Fibroblast of lung (primary cell): Measurements from ENCODE around the gene STXBP6. TPM values are rescaled to one million over a fixed set of nuclear protein-coding genes. Genes with fewer than 3 reads are reported as not detected.

Experiments
- DNase-seq, 2 donors: peaks; one replicate each; pipeline versions ENCODE4 v3.0.0 to v3.0.0-alpha.2; 2010; ENCODE audit warnings: low read depth in 2 of 2
- H2AFZ ChIP-seq: 2 replicates; pipeline ENCODE4 v1.5.1; 2012; ENCODE audit warnings: low read length, control low read depth, inconsistent platforms
- H3K27ac ChIP-seq: 2 replicates; pipeline ENCODE4 v1.5.1; 2011; ENCODE audit warnings: low read length, control low read depth; ENCODE audit not compliant: insufficient read depth
- H3K27me3 ChIP-seq: 2 replicates; pipeline ENCODE4 v1.5.1; 2011; ENCODE audit warnings: mild to moderate bottlenecking, low read length; ENCODE audit not compliant: control insufficient read depth, insufficient read depth
- H3K36me3 ChIP-seq: 2 replicates; pipeline ENCODE4 v1.5.1; 2011; ENCODE audit warnings: low read length; ENCODE audit not compliant: control insufficient read depth, insufficient read depth
- H3K4me1 ChIP-seq: 2 replicates; pipeline ENCODE4 v1.5.1; 2011; ENCODE audit warnings: low read length; ENCODE audit not compliant: control insufficient read depth, insufficient read depth; ENCODE audit errors: extremely low read depth
- H3K4me2 ChIP-seq: 2 replicates; pipeline ENCODE4 v1.5.1; 2011; ENCODE audit warnings: low read length, control low read depth; ENCODE audit not compliant: insufficient read depth; ENCODE audit errors: extremely low read depth
- H3K4me3 ChIP-seq, 4 experiments: fragments of 200-600 bp in 1 of 4; sonication (generic) in 1 of 4; replicated peaks in 1 of 4; 2 replicates each; pipeline ENCODE4 v1.5.1; 2011 to 2016; ENCODE audit warnings: low read length in 4 of 4, low read depth in 3 of 4, mild to moderate bottlenecking in 3 of 4, control low read depth in 2 of 4, inconsistent platforms in 1 of 4, mixed read lengths in 1 of 4; ENCODE audit not compliant: insufficient read depth in 1 of 4; ENCODE audit errors: control extremely low read depth in 1 of 4
- H3K79me2 ChIP-seq: 2 replicates; pipeline ENCODE4 v1.5.1; 2012; ENCODE audit warnings: mild to moderate bottlenecking, low read length, inconsistent platforms; ENCODE audit not compliant: control insufficient read depth, insufficient read depth
- H3K9ac ChIP-seq: 2 replicates; pipeline ENCODE4 v1.5.1; 2011; ENCODE audit warnings: mild to moderate bottlenecking, low read length, control low read depth; ENCODE audit not compliant: insufficient read depth
- H3K9me3 ChIP-seq: 2 replicates; pipeline ENCODE4 v1.5.1; 2012; ENCODE audit warnings: low read depth, low read length; ENCODE audit not compliant: control insufficient read depth, insufficient read depth
- H4K20me1 ChIP-seq: 2 replicates; pipeline ENCODE4 v1.5.1; 2011; ENCODE audit warnings: low read length; ENCODE audit not compliant: control insufficient read depth, insufficient read depth; ENCODE audit errors: extremely low read depth
- CTCF ChIP-seq, 2 donors: IDR thresholded peaks in 1 of 2; conservative IDR thresholded peaks in 1 of 2; 1 replicate in 1 of 2; 2 replicates in 1 of 2; pipeline ENCODE4 v1.5.1; 2011 to 2012; ENCODE audit warnings: low read length in 2 of 2, control low read depth in 1 of 2, inconsistent platforms in 1 of 2, low read depth in 1 of 2, mild to moderate bottlenecking in 1 of 2
- EZH2 ChIP-seq: IDR thresholded peaks from 2 replicates; pipeline ENCODE4 v1.5.1; 2012; ENCODE audit warnings: low read length, control low read depth, mild to moderate bottlenecking; ENCODE audit errors: missing control alignments
- polyA plus RNA-seq, 2 donors: library from polyadenylated mRNA; depleted of rRNA in 1 of 2; stranded (reverse) in 1 of 2; unstranded in 1 of 2; fragments of >200 nt; gene quantifications; 2 replicates each; pipeline ENCODE4 v1.2.1, GENCODE V29; 2011 to 2012; ENCODE audit warnings: missing spikeins in 1 of 2
- total RNA-seq: library from RNA; depleted of rRNA; stranded (reverse); fragments of >200 nt; gene quantifications from 2 replicates; pipeline ENCODE4 v1.2.1, GENCODE V29; 2014

STXBP6 gene
- total and polyA plus RNA-seq, 2 donors (not counting 1 experiment from before 2014, with no cell fraction given), result 4.5 to 17.8 TPM

GRCh38 chr14:24780281-24780680 is 269.7 kb downstream of the STXBP6 start:
- no peak overlapping the region for H3K9ac ChIP-seq
- H3K27me3 ChIP-seq, result no peaks in the 10 kb centered on the region
- no peak overlapping the region for H2AFZ ChIP-seq
- H3K4me1 ChIP-seq, result no peaks in the 10 kb centered on the region
- H3K4me2 ChIP-seq, result no peak overlapping the region
- H3K79me2 ChIP-seq, result no peaks in the 10 kb centered on the region
- no peak overlapping the region for H3K27ac ChIP-seq
- H3K9me3 ChIP-seq, result no peaks in the 10 kb centered on the region
- H3K4me3 ChIP-seq, result no peak overlapping the region
- H3K36me3 ChIP-seq, result no peaks in the 10 kb centered on the region
- DNase-seq, result no peak
- no peaks in the 10 kb centered on the region for H4K20me1 ChIP-seq
- no peak for TF ChIP-seq EZH2
- TF ChIP-seq CTCF (conservative IDR thresholded peaks at IDR 0.05 in 1 of 2, IDR thresholded peaks at IDR 0.05 in 1 of 2; ENCODE audit: low read depth in 1 of 2, low read length in 2 of 2), result no peak

GRCh38 chr14:24777678-24778077 is 272.3 kb downstream of the STXBP6 start:
- no peaks in the 10 kb centered on the region for H3K27me3 ChIP-seq
- H3K4me2 ChIP-seq, result no peak overlapping the region
- no peak overlapping the region for H3K9ac ChIP-seq
- H4K20me1 ChIP-seq, result no peaks in the 10 kb centered on the region
- no peak overlapping the region for H3K27ac ChIP-seq
- H3K79me2 ChIP-seq, result no peaks in the 10 kb centered on the region
- no peak for TF ChIP-seq CTCF (conservative IDR thresholded peaks at IDR 0.05 in 1 of 2, IDR thresholded peaks at IDR 0.05 in 1 of 2; ENCODE audit: low read depth in 1 of 2, low read length in 2 of 2)
- TF ChIP-seq EZH2, result no peak
- no peaks in the 10 kb centered on the region for H3K4me1 ChIP-seq
- no peak for DNase-seq
- H2AFZ ChIP-seq, result no peak overlapping the region
- no peaks in the 10 kb centered on the region for H3K36me3 ChIP-seq
- H3K9me3 ChIP-seq, result no peaks in the 10 kb centered on the region
- no peak overlapping the region for H3K4me3 ChIP-seq

GRCh38 chr14:24775950-24776349 is 274.0 kb downstream of the STXBP6 start:
- H2AFZ ChIP-seq, result no peak overlapping the region
- no peaks in the 10 kb centered on the region for H4K20me1 ChIP-seq
- H3K27ac ChIP-seq, result no peak overlapping the region
- no peak overlapping the region for H3K4me2 ChIP-seq
- no peaks in the 10 kb centered on the region for H3K4me1 ChIP-seq
- DNase-seq, result no peak
- H3K9me3 ChIP-seq, result no peaks in the 10 kb centered on the region
- TF ChIP-seq CTCF (conservative IDR thresholded peaks at IDR 0.05 in 1 of 2, IDR thresholded peaks at IDR 0.05 in 1 of 2; ENCODE audit: low read depth in 1 of 2, low read length in 2 of 2), result no peak
- TF ChIP-seq EZH2, result no peak
- H3K4me3 ChIP-seq, result no peak overlapping the region
- no peaks in the 10 kb centered on the region for H3K27me3 ChIP-seq
- no peak overlapping the region for H3K9ac ChIP-seq
- H3K79me2 ChIP-seq, result no peaks in the 10 kb centered on the region
- H3K36me3 ChIP-seq, result no peaks in the 10 kb centered on the region
